GM12801 (cell line): ENCODE measurements around the gene UGT1A1.

Experiments used
- CTCF ChIP-seq: IDR thresholded peaks from one replicate; pipeline ENCODE4 v1.5.1; 2011; ENCODE audit warnings: control low read depth; ENCODE audit not compliant: insufficient read length; ENCODE audit errors: extremely low read depth

UGT1A1 gene

DNA sequence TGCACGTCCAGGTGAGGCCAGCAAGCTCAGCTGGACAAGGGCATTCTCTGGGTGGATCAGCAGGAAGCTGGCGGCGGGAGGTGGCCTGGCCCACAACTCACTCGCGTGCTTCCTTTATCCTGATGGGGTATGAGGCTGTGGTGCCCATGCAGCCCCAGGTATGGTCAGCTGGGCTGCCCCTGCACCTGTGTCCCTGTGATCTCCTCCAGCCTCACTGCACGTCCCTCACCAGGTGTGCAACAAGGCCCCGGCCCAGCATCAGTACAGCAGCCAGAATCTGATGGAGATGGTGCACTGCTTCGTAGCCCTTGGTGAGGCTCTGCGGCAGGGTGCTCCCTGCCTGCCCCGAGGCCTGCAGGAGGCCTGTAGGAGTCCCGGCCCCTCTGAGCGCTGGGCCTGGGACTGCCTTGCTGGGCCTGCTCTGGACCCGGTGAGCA, 35.7 kb downstream of the UGT1A1 start:
- TF ChIP-seq CTCF = no peak

- TF ChIP-seq CTCF = no peak
These were observed 36.2 kb downstream of the UGT1A1 start for GRCh38 chr2:233796254-233796653.

GRCh38 chr2:233798335-233799086, 38.4 kb downstream of the UGT1A1 start:
- TF ChIP-seq CTCF = no peak

GRCh38 chr2:233799087-233799665, 39.1 kb downstream of the UGT1A1 start:
- TF ChIP-seq CTCF = no peak

DNA sequence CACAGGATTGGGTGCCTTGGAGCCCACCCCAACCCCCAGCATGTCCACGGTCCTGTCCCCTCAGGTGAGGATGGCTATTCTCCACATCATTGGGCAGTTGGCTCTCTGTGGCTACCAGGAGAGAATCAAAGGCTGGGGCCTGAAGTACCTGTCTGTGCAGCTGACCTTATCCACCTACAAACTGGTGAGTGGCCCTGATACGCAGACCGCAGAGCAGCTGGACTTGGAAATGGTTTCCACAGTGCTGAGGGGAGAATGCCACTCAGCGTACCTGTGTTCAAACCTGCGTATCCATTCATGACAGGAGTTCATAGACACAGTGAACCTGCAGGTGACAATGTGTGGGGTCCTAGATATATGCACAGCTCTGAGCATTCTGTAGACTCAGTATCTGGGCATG, 39.6 kb downstream of the UGT1A1 start:
- no peak for TF ChIP-seq CTCF

- TF ChIP-seq CTCF = no peak
These were observed 40.1 kb downstream of the UGT1A1 start for GRCh38 chr2:233800208-233800607.

- no peak for TF ChIP-seq CTCF
These were observed 41.5 kb downstream of the UGT1A1 start for GRCh38 chr2:233801357-233802131.
